ENCODE data around the gene MAP3K10.

MAP3K10 gene

GRCh38 chr19:40236366-40236765 lies 45.1 kb downstream of the MAP3K10 start:
- H3K27ac ChIP-seq (ENCODE audit: low read length): no peak overlapping the region
- no peak overlapping the region for H3K9ac ChIP-seq (ENCODE audit: low read length)
- H3K79me2 ChIP-seq (ENCODE audit: low read length): no peaks in the 10 kb centered on the region
- H3K4me2 ChIP-seq (ENCODE audit: low read depth, low read length): no peak overlapping the region
- H2AFZ ChIP-seq (ENCODE audit: low read length): no peak overlapping the region
- no peaks in the 10 kb centered on the region for H3F3A ChIP-seq (ENCODE audit: insufficient read depth, low read length)
- TF ChIP-seq CTCF (IDR thresholded peaks at IDR 0.05; ENCODE audit: low read length): no peak
- TF ChIP-seq EZH2phosphoT487 (IDR thresholded peaks at IDR 0.05; ENCODE audit: low read length): no peak
- TF ChIP-seq EZH2 (optimal IDR thresholded peaks at IDR 0.05; ENCODE audit: low read depth, low read length): no peak
- H3K36me3 ChIP-seq (replicated peaks; ENCODE audit: insufficient read depth, low read length): no peaks in the 10 kb centered on the region
- no peaks in the 10 kb centered on the region for H4K20me1 ChIP-seq (ENCODE audit: insufficient read depth, low read length)
- no peak for DNase-seq
- no peaks in the 10 kb centered on the region for H3K27me3 ChIP-seq (replicated peaks; ENCODE audit: insufficient read depth, low read length)
- H3K4me3 ChIP-seq (ENCODE audit: low read length): no peak overlapping the region
- no peaks in the 10 kb centered on the region for H3K9me3 ChIP-seq (replicated peaks; ENCODE audit: insufficient read depth, low read length)
- H3K4me1 ChIP-seq (ENCODE audit: low read length): no peaks in the 10 kb centered on the region
- no peaks in the 10 kb centered on the region for H3K9me2 ChIP-seq (replicated peaks; ENCODE audit: insufficient read depth, low read length)

- H3K27me3 ChIP-seq (replicated peaks; ENCODE audit: insufficient read depth, low read length): no peaks in the 10 kb centered on the region
- H3K27ac ChIP-seq (ENCODE audit: low read length): no peak overlapping the region
- H3F3A ChIP-seq (ENCODE audit: insufficient read depth, low read length): no peaks in the 10 kb centered on the region
- TF ChIP-seq EZH2 (optimal IDR thresholded peaks at IDR 0.05; ENCODE audit: low read depth, low read length) (no peak), CTCF (IDR thresholded peaks at IDR 0.05; ENCODE audit: low read length) (no peak), EZH2phosphoT487 (IDR thresholded peaks at IDR 0.05; ENCODE audit: low read length) (no peak)
- H3K79me2 ChIP-seq (ENCODE audit: low read length): no peaks in the 10 kb centered on the region
- H3K9me2 ChIP-seq (replicated peaks; ENCODE audit: insufficient read depth, low read length): no peaks in the 10 kb centered on the region
- no peak overlapping the region for H3K9ac ChIP-seq (ENCODE audit: low read length)
- H3K36me3 ChIP-seq (replicated peaks; ENCODE audit: insufficient read depth, low read length): no peaks in the 10 kb centered on the region
- no peak overlapping the region for H2AFZ ChIP-seq (ENCODE audit: low read length)
- no peaks in the 10 kb centered on the region for H3K9me3 ChIP-seq (replicated peaks; ENCODE audit: insufficient read depth, low read length)
- DNase-seq: no peak
- H3K4me1 ChIP-seq (ENCODE audit: low read length): no peaks in the 10 kb centered on the region
- no peak overlapping the region for H3K4me3 ChIP-seq (ENCODE audit: low read length)
- no peak overlapping the region for H3K4me2 ChIP-seq (ENCODE audit: low read depth, low read length)
- no peaks in the 10 kb centered on the region for H4K20me1 ChIP-seq (ENCODE audit: insufficient read depth, low read length)
Observed at GRCh38 chr19:40237791-40238190, 46.6 kb downstream of the MAP3K10 start.

GRCh38 chr19:40238775-40239174 lies 47.5 kb downstream of the MAP3K10 start:
- Histone ChIP-seq H4K20me1 (ENCODE audit: insufficient read depth, low read length) (no peaks in the 10 kb centered on the region), H3K36me3 (replicated peaks; ENCODE audit: insufficient read depth, low read length) (no peaks in the 10 kb centered on the region), H3K27me3 (replicated peaks; ENCODE audit: insufficient read depth, low read length) (no peaks in the 10 kb centered on the region), H3K4me3 (ENCODE audit: low read length) (no peak overlapping the region), H3K27ac (ENCODE audit: low read length) (no peak overlapping the region), H2AFZ (ENCODE audit: low read length) (no peak overlapping the region), H3K79me2 (ENCODE audit: low read length) (0 out of 2 replicates have a peak, but pooled peaks cover 4% of the 10 kb centered on the region), H3K9ac (ENCODE audit: low read length) (no peak overlapping the region), H3K9me3 (replicated peaks; ENCODE audit: insufficient read depth, low read length) (no peaks in the 10 kb centered on the region), H3K4me2 (ENCODE audit: low read depth, low read length) (no peak overlapping the region), H3K4me1 (ENCODE audit: low read length) (no peaks in the 10 kb centered on the region), H3K9me2 (replicated peaks; ENCODE audit: insufficient read depth, low read length) (no peaks in the 10 kb centered on the region), H3F3A (ENCODE audit: insufficient read depth, low read length) (no peaks in the 10 kb centered on the region)
- no peak for DNase-seq
- TF ChIP-seq EZH2phosphoT487 (IDR thresholded peaks at IDR 0.05; ENCODE audit: low read length) (no peak), EZH2 (optimal IDR thresholded peaks at IDR 0.05; ENCODE audit: low read depth, low read length) (no peak), CTCF (IDR thresholded peaks at IDR 0.05; ENCODE audit: low read length) (no peak)

All from MM.1S (cell line).